Bone marrow (tissue), 2 donors: ENCODE measurements around the gene PLCG1.
"Not testable (repeated sequence)": the region's sequence is repeated elsewhere in the genome, so short reads cannot be mapped to it uniquely, and the experiment has no call there.

Experiments used
- DNase-seq, 2 donors: peaks; one replicate each; lab custom pipeline; 2025; lab: John Stamatoyannopoulos, UW

Gene PLCG1

GRCh38 chr20:41136680-41137613, at the start of gene PLCG1:
TSS of gene PLCG1 (plus strand) at chr20:41137543. CDS start at chr20:41137642, 99 bp downstream.
- DNase-seq = peak; percentile 41 to 74

- no peak for DNase-seq
Measured at GRCh38 chr20:41087777-41088176, 49.6 kb upstream of the PLCG1 start.

- no peak for DNase-seq
Measured at GRCh38 chr20:41089555-41089954, 47.8 kb upstream of the PLCG1 start.

- DNase-seq = no peak
Measured at GRCh38 chr20:41091927-41092326, 45.4 kb upstream of the PLCG1 start.

GRCh38 chr20:41094353-41095055, 42.8 kb upstream of the PLCG1 start:
- no peak for DNase-seq

- peak in 1 of 2 donors; percentile 60 for DNase-seq
Measured at GRCh38 chr20:41095110-41095969, 42.0 kb upstream of the PLCG1 start.

- no peak for DNase-seq
Measured at GRCh38 chr20:41098703-41099250, 38.6 kb upstream of the PLCG1 start.

- DNase-seq = no peak
Measured at GRCh38 chr20:41100001-41100480, 37.3 kb upstream of the PLCG1 start.

- DNase-seq = no peak
Measured at GRCh38 chr20:41101660-41102059, 35.7 kb upstream of the PLCG1 start.

- DNase-seq = no peak
Measured at GRCh38 chr20:41108531-41108930, 28.8 kb upstream of the PLCG1 start.

GRCh38 chr20:41110012-41110411, 27.3 kb upstream of the PLCG1 start:
- no peak for DNase-seq

- DNase-seq = no peak
Measured at GRCh38 chr20:41110930-41111577, 26.3 kb upstream of the PLCG1 start.

- no peak for DNase-seq
Measured at GRCh38 chr20:41111578-41111951, 25.8 kb upstream of the PLCG1 start.

- DNase-seq = no peak
Measured at GRCh38 chr20:41116282-41116956, 20.9 kb upstream of the PLCG1 start.

- DNase-seq = not testable (repeated sequence)
Measured at GRCh38 chr20:41118159-41118558, 19.2 kb upstream of the PLCG1 start.

GRCh38 chr20:41118632-41119031, 18.7 kb upstream of the PLCG1 start:
- DNase-seq = no peak

GRCh38 chr20:41119614-41120561, 17.5 kb upstream of the PLCG1 start:
- DNase-seq = no peak

GRCh38 chr20:41121399-41121798, 15.9 kb upstream of the PLCG1 start:
- DNase-seq = no peak

- no peak for DNase-seq
Measured at GRCh38 chr20:41123631-41124030, 13.7 kb upstream of the PLCG1 start.
